GM19351 (cell line): ENCODE data around the gene FKBP10.
"Not testable (repeated sequence)": the region's sequence is repeated elsewhere in the genome, so short reads cannot be mapped to it uniquely, and the experiment has no call there.

ENCODE experiments used
- ATAC-seq: cut with Tn5 transposase; IDR thresholded peaks from one replicate; pipeline ENCODE4 v1.9.1; 2021; ENCODE audit warnings: mild to moderate bottlenecking, moderate library complexity; ENCODE audit not compliant: unreplicated experiment

FKBP10 gene

GRCh38 chr17:41837761-41838538, 25.1 kb downstream of the FKBP10 start, which contains the start of gene KLHL10:
TSS of gene KLHL10 (plus strand) at chr17:41837825. CDS start at chr17:41837933, 108 bp downstream.
- ATAC-seq: no peak

DNA sequence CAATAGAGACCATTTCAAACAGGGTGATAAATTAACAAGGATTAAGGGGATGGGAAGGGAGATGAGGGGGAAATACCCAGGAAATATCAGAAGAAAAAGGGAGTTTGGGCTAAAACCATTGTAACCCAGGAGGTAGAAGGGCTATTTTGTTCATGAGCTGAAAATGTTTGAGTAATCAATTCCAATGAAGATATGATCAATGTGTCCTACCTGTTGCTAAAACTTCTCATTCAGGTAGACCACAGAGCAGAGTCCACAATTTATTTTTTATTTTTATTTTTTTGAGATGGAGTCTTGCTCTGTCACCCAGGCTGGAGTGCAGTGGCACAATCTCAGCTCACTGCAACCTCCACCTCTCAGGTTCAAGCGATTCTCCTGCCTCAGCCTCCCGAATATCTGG, 26.6 kb downstream of the FKBP10 start:
- not testable (repeated sequence) for ATAC-seq

DNA sequence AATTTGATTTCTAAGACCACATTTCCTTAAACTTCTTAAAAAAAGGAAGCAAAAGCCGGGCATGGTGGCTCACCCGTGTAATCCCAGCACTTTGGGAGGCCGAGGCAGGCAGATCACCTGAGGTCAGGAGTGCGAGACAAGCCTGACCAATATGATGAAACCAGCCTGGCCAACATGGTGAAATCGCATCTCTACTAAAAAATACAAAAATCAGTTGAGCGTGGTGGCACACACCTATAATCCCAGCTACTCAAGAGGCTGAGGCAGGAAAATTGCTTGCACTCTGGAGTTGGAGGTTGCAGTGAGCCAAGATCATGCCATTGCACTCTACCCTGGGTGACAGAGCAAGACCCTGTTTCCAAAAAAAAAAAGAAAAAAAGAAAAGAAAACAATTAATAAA, 28.0 kb downstream of the FKBP10 start:
- ATAC-seq: not testable (repeated sequence)

- ATAC-seq: no peak
Measured at GRCh38 chr17:41844971-41845370, 32.2 kb downstream of the FKBP10 start.

DNA sequence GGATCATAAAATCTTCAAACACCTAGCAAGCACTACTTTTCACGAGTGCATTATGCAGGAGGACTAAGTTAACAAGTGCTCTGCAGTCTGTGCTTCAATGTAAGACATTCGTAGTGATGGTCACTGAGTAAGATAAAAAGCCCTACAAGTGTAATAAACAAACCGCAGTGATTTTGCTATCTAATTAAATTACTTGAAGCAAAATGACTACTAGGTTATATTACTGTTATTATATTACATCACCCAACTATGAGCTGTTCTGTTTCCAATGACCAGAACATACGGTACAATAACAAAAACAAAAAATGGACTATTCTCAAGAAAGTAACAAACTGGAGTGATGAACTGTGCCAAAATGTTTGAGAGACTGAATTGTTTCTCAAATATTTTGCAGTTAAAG, 36.0 kb downstream of the FKBP10 start:
- ATAC-seq: no peak

GRCh38 chr17:41849251-41849990, 36.6 kb downstream of the FKBP10 start:
- no peak for ATAC-seq

GRCh38 chr17:41851382-41851781, 38.6 kb downstream of the FKBP10 start:
- not testable (repeated sequence) for ATAC-seq

- ATAC-seq: no peak
Measured at GRCh38 chr17:41860254-41860931, 47.6 kb downstream of the FKBP10 start.

- no peak for ATAC-seq
Measured at GRCh38 chr17:41863074-41863848, 50.5 kb downstream of the FKBP10 start.

DNA sequence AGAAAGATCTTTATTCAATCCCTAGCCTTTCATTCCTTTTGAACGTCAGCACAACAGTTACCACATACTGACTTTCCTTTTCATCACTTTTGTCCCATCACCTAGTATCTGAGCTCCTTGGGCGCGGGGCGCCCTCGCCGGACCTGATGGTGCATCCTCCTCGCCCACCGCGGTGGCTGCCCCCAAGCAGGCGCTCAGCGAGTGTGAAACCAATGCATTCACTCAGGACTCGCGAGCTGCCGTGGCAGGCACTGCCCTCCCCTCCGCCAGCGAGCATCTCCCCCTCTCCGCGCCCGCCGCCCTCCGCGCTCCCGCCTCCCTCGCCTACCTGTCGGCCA, 51.7 kb downstream of the FKBP10 start:
- ATAC-seq: no peak

DNA sequence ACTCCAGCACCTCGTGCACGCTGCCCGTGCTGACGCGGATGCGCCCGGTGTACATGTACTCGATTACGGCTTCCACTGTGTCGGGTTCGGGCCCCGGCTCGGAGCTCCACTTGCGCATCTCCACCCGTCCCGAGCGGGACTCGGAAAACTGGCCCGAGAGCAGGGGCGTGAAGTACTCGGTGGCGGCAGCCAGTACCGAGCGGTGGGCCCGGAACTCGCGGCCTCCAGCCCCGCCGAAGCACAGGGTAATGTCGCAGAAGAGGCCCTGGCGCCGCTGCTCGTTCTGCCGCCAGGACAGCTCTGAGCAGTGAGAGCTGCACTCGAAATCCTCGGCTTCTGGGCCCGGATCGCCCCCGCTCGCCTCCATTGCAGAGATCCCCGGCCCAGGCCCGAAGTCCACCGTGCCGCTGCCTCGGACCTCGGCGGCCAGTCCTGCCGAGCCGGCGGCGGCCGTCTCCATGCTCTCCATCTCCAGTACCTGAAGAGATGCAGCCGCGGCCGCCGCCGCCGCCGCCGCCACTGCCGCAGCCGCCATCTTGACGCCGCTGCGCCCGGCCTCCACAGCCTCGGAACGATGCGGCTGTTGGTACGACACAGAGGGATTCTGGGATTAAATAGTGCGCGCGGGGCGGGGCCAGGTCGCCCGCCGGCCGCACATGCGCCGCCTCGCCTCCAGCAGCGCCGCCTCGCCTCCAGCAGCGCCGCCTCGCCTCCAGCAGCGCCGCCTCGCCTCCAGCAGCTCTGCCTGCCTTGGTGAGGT, 52.2 kb downstream of the FKBP10 start, which contains the start of gene KLHL11:
TSS of gene KLHL11 (minus strand) at position 588 of the 760 bp plus-strand sequence. CDS start at position 535, 53 bp downstream.
- peak; percentile 84 for ATAC-seq

- no peak for ATAC-seq
Measured at GRCh38 chr17:41865596-41865893, 52.7 kb downstream of the FKBP10 start.

DNA sequence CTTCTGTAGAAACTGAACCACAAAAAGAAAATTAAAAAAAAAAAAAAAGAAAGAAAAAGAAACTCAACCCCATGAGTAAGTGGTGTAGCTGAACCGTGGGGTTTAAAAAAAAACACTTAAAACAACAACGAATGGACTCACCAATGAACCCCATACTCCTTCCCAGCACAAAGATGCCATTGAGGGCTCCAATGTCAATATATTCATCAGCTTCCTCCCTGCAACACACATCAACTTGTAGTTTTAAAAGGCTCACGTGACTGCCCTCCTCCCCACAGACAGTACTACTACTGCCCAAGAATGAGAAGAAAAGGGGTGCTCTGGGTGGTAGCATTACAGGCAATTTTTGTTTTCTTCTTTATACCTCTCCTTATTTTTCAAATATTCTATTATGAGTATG, 55.8 kb downstream of the FKBP10 start:
- no peak for ATAC-seq

DNA sequence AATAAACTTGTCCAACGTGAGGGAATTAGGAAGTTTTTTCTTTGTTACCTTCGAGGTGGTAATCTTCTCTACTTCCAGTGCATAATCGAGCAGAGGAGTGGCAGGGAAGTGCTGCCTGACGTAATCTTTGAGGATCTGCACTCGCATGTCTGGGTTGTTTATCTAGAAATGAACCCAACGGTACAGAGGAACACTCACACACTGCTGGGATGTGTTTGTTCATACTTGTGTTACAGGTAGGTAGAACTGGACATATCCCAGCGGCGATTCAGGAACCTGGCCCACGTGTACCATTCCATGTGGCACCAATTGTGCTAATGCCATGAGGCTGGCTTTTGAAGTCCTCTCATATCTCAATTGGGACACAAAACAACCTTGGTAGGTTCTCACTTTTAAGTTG, 56.6 kb downstream of the FKBP10 start:
- ATAC-seq: no peak

- ATAC-seq: no peak
Measured at GRCh38 chr17:41870097-41870496, 57.3 kb downstream of the FKBP10 start.

DNA sequence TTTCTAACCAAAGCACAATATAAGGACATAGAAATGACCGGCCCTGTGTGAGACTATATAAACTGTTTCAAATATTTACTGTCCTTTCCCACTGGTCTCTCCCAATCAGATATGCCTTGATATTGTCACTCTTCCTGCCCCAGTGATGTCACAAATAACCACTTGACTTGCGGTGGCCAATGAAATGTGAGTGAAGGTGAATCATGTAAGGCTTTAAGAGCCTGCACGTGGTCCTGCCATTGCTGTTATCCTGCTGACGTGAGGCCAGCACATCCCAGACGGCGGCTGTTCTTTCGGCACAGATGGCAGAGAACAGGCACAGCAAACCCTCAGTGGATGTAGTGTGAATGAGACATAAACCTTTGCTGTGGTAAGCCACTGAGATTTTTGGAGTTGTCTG, 57.8 kb downstream of the FKBP10 start:
- no peak for ATAC-seq

DNA sequence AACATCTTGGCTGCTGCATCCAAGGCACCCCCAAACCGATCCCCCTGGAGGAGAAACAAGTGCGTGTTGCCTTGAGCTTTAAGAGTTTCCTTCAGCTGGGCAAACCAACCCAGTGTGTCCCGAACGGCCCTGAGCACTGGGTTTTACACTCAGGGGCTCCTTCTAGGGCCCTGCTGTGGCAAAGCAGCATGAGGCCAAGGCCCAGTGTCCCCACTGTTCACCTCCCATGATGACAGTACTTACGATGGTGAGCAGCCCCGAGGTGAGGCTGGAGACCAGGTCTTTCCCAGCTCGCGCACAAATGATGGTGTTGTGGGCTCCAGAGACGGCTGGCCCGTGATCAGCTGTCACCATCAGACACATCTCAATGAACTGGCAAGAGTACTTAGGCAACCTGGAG, 59.0 kb downstream of the FKBP10 start:
- ATAC-seq: no peak
